CD4-positive, CD25-positive, alpha-beta regulatory T cell (primary cell): ENCODE data around the gene HNRNPUL2. TPM values are rescaled to one million over a fixed set of nuclear protein-coding genes. Genes with fewer than 3 reads are reported as not detected.
"Not testable (repeated sequence)": the region's sequence is repeated elsewhere in the genome, so short reads cannot be mapped to it uniquely, and the experiment has no call there.

ENCODE experiments used
- ATAC-seq, 2 donors: fragments of 150-1000 bp; cut with Tn5 transposase; one replicate each; pipeline ENCODE4 v1.10.0; 2021; ENCODE audit warnings: low read depth in 2 of 2, moderate number of reproducible peaks in 2 of 2, moderate library complexity in 1 of 2
- DNase-seq, 3 donors: peaks; one replicate each; pipeline versions ENCODE4 v3.0.0 to v3.0.0-alpha.2; 2012 to 2022; ENCODE audit warnings: mixed read lengths in 1 of 3
- H3K27ac ChIP-seq: one replicate; pipeline ENCODE4 v1.7.0; 2013; ENCODE audit warnings: mild to moderate bottlenecking, low read length; ENCODE audit not compliant: insufficient read depth, poor library complexity, severe bottlenecking
- H3K27me3 ChIP-seq: one replicate; pipeline ENCODE4 v1.7.0; 2013; ENCODE audit warnings: low read length; ENCODE audit not compliant: control insufficient read depth, insufficient read depth
- H3K36me3 ChIP-seq: one replicate; pipeline ENCODE4 v1.7.0; 2013; ENCODE audit warnings: mild to moderate bottlenecking, low read length, moderate library complexity; ENCODE audit not compliant: control insufficient read depth, insufficient read depth
- H3K4me1 ChIP-seq: 2 replicates; pipeline ENCODE4 v1.7.0; 2013; ENCODE audit warnings: mild to moderate bottlenecking, low read length; ENCODE audit not compliant: insufficient read depth, control insufficient read depth, poor library complexity, severe bottlenecking
- H3K4me3 ChIP-seq: one replicate; pipeline ENCODE4 v1.7.0; 2013; ENCODE audit warnings: low read depth, mild to moderate bottlenecking, low read length, moderate library complexity
- H3K9me3 ChIP-seq, 2 experiments: 1 replicate in 1 of 2; 2 replicates in 1 of 2; pipeline ENCODE4 v1.7.0; 2013; ENCODE audit warnings: low read length in 2 of 2, mild to moderate bottlenecking in 1 of 2, moderate library complexity in 1 of 2; ENCODE audit not compliant: control insufficient read depth in 2 of 2
- H3K27ac Mint-ChIP-seq, 3 donors: one replicate each; pipeline ENCODE4 v1.8.0; 2020 to 2022; ENCODE audit warnings: mild to moderate bottlenecking in 3 of 3, mixed read lengths in 3 of 3, moderate library complexity in 2 of 3
- H3K27me3 Mint-ChIP-seq: one replicate; pipeline ENCODE4 v1.8.0; 2022; ENCODE audit warnings: mild to moderate bottlenecking, mixed read lengths
- H3K36me3 Mint-ChIP-seq: one replicate; pipeline ENCODE4 v1.8.0; 2020; ENCODE audit warnings: mixed read lengths
- H3K4me1 Mint-ChIP-seq, 4 donors: one replicate each; pipeline ENCODE4 v1.8.0; 2020 to 2022; ENCODE audit warnings: mixed read lengths in 4 of 4, mild to moderate bottlenecking in 1 of 4
- H3K4me3 Mint-ChIP-seq, 4 donors: one replicate each; pipeline ENCODE4 v1.8.0; 2020 to 2022; ENCODE audit warnings: mild to moderate bottlenecking in 4 of 4, mixed read lengths in 4 of 4, moderate library complexity in 3 of 4
- H3K9me3 Mint-ChIP-seq, 7 donors: one replicate each; pipeline ENCODE4 v1.8.0; 2020 to 2022; ENCODE audit warnings: mixed read lengths in 7 of 7, mild to moderate bottlenecking in 3 of 7, moderate library complexity in 2 of 7
- polyA plus RNA-seq, 4 donors: library from polyadenylated mRNA; unstranded; fragments of 300-500 nt; fragmentation: Illumina TruSeq; gene quantifications; one replicate each; pipeline ENCODE4 v1.2.3, GENCODE V29; 2021
- total RNA-seq: library from RNA; stranded (reverse); gene quantifications from one replicate; pipeline ENCODE4 v1.2.3, GENCODE V29; 2022

The HNRNPUL2 gene
- total and polyA plus RNA-seq, 5 donors from 2014 or later, result 0.85 to 52.8 (median 1.3) TPM

DNA sequence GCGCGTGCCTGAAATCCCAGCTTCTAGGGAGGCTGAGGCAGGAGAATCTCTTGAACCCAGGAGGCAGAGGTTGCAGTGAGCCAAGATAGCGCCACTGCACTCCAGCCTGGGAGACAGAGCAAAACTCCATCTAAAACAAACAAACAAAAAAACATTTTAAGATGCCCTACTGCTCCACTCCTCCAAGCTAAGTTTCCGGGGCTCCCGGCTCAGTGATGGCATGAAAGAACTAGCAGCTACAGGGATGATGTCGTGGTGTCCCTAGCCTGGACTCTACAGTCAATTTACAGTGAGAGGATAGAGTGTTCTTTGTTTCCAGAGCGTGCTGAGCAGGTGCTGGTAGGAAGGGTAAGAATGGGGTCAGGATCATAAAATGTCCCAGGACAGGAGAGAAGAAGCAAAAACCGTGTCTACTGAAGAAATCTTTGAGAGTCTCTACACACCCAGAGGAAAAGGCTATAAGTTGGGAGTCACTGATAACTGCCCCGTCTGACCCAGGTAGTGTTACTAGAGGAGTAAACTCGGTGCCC is 27.9 kb upstream of the HNRNPUL2 start:
- Histone ChIP-seq H3K9me3 (no peaks in the 10 kb centered on the region), H3K27ac (no peak overlapping the region), H3K4me1 (peaks cover 26% of the 10 kb centered on the region), H3K27me3 (no peaks in the 10 kb centered on the region), H3K36me3 (peaks cover 12% of the 10 kb centered on the region), H3K4me3 (no peak overlapping the region)
- Mint-ChIP-seq H3K4me1 (peaks cover 4 to 34% (median 13%) of the 10 kb centered on the region in 4 donors), H3K27ac (peak overlapping the region in 1 of 3 donors; percentile 80), H3K27me3 (no peaks in the 10 kb centered on the region), H3K4me3 (peak overlapping the region; percentile 2 to 66 (median 52)), H3K9me3 (no peaks in the 10 kb centered on the region), H3K36me3 (peaks cover 3% of the 10 kb centered on the region)
- ATAC-seq (no peak), DNase-seq (no peak)

DNA sequence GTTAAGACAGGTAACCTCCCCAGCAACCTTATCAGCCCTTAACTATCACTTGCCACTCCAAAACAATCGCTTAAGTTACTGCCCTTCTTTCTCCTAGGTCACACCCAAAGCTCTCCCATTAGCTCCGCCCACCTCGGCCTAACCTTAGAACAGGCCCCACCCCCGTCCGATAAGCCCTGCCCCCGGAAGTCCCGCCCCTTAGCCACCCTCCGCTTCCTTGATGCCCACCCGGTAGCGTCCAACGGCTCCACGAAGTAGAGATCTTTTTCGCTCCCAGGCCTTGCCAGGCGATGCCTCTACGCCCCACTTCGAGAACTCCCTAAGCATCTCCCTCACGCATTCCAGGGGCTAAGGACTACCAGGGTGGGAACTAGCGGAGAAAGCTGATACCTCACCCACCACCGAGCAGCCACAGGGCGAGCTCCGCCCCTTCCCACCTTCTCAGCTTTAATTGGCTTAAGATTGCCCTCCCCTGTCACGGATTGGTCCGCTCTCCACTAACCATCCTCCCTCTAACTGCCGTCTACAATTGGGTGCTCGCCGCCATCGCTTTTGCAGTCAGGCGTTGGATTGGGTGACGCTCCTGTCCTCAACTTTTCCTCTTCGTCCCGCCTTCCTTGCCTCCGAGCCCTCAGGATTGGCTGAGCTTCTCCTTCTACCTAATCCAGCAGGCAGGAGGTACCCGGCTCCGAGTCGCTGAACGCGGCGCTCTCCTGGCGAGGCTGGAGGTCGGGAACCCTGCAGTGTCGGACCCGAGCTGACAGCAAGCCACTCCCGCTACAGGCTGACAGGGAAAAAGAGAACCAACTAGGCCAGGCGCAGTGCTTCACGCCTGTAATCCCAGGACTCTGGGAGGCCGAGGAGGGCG is 26.7 kb upstream of the HNRNPUL2 start, which contains the start of gene ZBTB3:
Gene ZBTB3 (minus strand): TSS at position 425 of the 868 bp plus-strand sequence. CDS start 496 bp downstream, outside the sequence.
- Histone ChIP-seq H3K36me3 (peaks cover 15% of the 10 kb centered on the region), H3K9me3 (no peaks in the 10 kb centered on the region), H3K27me3 (no peaks in the 10 kb centered on the region), H3K4me1 (peaks cover 30% of the 10 kb centered on the region), H3K4me3 (peak within 1 kb of the TSS; percentile 94), H3K27ac (peak within 1 kb of the TSS; percentile 92)
- Mint-ChIP-seq H3K4me3 (peak within 1 kb of the TSS; percentile 93 to 99 (median 96)), H3K27ac (peak within 1 kb of the TSS; percentile 97 to 99 (median 98)), H3K9me3 (no peaks in the 10 kb centered on the region), H3K27me3 (no peaks in the 10 kb centered on the region), H3K36me3 (peaks cover 7% of the 10 kb centered on the region), H3K4me1 (peaks cover under 1 to 43% (median 19%) of the 10 kb centered on the region in 4 donors)
- peak; percentile 95 to 97 for ATAC-seq
- DNase-seq, result peak; percentile 96 to 100 (median 99)

DNA sequence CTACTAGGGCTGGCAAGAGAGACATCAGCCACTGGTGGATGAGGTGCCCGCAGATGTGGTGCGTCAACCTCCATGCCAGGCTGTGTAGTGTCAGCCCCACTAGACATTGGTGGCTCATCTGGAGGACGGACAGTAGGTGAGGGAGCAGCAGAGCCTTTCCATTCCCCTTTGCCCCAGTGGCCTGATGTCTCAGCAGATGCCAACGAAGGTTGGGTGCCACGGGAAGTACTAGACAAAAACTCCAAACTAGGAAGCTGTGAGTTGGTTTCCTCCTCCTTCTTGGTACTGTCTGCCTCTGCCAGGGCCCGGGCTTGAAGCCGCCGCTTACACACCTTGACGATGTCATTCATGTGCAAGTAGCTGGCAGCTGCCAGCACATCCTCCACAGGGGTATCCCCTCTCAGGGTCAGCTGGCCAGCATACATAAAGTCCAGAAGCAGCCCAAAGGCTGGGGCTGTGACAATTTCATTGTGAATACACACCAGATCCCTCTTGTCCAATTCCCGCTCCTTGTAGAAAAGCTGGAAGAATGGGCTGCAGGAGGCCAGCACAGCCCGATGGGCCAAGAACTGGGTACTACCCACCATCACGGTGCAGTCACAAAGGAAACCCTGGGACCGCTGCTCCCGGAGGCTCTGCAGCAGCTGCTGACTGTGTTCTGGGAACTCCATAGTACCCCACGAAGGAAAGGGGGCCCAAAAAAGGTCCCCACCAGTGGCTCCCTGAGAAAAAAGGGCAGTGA is 25.9 kb upstream of the HNRNPUL2 start:
- no peak for DNase-seq

DNA sequence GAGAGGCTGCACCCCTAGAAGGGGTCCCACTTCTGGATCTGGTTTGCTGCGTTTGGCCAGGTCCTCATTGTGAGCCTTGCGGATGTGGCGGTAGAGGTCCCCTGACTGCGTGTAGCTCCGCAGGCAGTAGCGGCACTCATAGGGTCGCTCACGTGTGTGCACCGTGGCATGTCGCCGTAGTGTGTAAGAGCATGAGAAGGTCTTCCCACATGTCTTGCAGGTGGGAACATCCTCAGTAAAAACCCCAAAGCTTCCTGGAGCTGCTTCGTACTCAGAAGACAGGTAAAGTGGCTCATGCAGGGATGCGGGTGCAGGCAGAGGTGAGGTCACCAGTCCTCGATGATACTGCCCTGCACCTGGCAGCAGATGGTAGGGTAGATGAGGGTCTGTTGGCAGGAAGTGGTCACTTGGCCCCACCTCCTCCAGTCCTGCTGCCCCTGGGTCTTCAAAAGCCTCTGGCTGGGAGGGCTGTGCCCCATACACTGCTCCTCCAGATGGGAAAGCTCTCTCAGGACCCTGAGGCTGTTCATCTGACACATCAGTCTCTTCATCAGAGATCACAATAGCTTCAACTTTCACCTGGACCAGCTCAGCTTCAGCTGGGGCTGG is 25.0 kb upstream of the HNRNPUL2 start:
- Mint-ChIP-seq H3K36me3 (peaks cover 10% of the 10 kb centered on the region), H3K27me3 (no peaks in the 10 kb centered on the region), H3K9me3 (no peaks in the 10 kb centered on the region), H3K4me1 (peaks cover 0 to 50% (median 23%) of the 10 kb centered on the region in 4 donors), H3K4me3 (peak overlapping the region in 3 of 4 donors; percentile 31 to 95 (median 93)), H3K27ac (peak overlapping the region; percentile 67 to 97 (median 92))
- Histone ChIP-seq H3K36me3 (peaks cover 17% of the 10 kb centered on the region), H3K4me1 (peaks cover 30% of the 10 kb centered on the region), H3K4me3 (no peak overlapping the region), H3K27me3 (no peaks in the 10 kb centered on the region), H3K27ac (no peak overlapping the region), H3K9me3 (no peaks in the 10 kb centered on the region)
- ATAC-seq (no peak), DNase-seq (no peak)

More for the DNA sequence above, 25.9 kb upstream of the HNRNPUL2 start:
- H3K27me3 ChIP-seq, result no peaks in the 10 kb centered on the region
- no peaks in the 10 kb centered on the region for H3K9me3 Mint-ChIP-seq
- H3K4me1 ChIP-seq, result peaks cover 30% of the 10 kb centered on the region
- peaks cover 10% of the 10 kb centered on the region for H3K36me3 Mint-ChIP-seq
- peak overlapping the region; percentile 93 to 99 (median 96) for H3K4me3 Mint-ChIP-seq
- H3K4me1 Mint-ChIP-seq, result peaks cover 0 to 47% (median 21%) of the 10 kb centered on the region in 4 donors
- peak overlapping the region; percentile 92 for H3K27ac ChIP-seq
- peak overlapping the region; percentile 97 to 99 (median 98) for H3K27ac Mint-ChIP-seq
- H3K9me3 ChIP-seq, result no peaks in the 10 kb centered on the region
- peaks cover 17% of the 10 kb centered on the region for H3K36me3 ChIP-seq
- no peaks in the 10 kb centered on the region for H3K27me3 Mint-ChIP-seq
- H3K4me3 ChIP-seq, result peak overlapping the region; percentile 94
- no peak for ATAC-seq

DNA sequence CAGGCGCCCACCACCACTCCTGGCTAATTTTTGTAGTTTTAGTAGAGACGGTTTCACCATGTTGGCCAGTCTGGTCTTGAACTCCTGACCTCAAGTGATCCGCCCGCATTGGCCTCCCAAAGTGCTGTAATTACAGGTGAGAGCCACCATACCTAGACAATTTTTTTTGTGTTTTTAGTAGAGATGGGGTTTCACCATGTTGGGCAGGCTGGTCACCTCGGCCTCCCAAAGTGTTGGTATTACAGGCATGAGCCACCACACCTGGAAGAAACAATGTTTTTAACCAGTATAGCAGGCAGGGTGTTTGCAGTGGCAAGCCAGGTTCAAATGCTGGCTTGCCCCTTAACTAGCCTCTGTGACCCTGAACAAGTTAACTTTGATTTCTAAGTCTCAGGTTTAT is 22.7 kb upstream of the HNRNPUL2 start:
- not testable (repeated sequence) for H3K27me3 ChIP-seq, ATAC-seq, H3K36me3 Mint-ChIP-seq, DNase-seq, H3K4me3 ChIP-seq, H3K27me3 Mint-ChIP-seq, H3K9me3 ChIP-seq, H3K27ac ChIP-seq, H3K9me3 Mint-ChIP-seq
- peaks cover 30% of the 10 kb centered on the region for H3K4me1 ChIP-seq
- peaks cover 17% of the 10 kb centered on the region for H3K36me3 ChIP-seq
- peak overlapping the region in 1 of 3 donors; percentile 55 for H3K27ac Mint-ChIP-seq
- peaks cover 0 to 50% (median 24%) of the 10 kb centered on the region in 4 donors for H3K4me1 Mint-ChIP-seq
- H3K4me3 Mint-ChIP-seq, result peak overlapping the region in 1 of 4 donors; percentile 38

DNA sequence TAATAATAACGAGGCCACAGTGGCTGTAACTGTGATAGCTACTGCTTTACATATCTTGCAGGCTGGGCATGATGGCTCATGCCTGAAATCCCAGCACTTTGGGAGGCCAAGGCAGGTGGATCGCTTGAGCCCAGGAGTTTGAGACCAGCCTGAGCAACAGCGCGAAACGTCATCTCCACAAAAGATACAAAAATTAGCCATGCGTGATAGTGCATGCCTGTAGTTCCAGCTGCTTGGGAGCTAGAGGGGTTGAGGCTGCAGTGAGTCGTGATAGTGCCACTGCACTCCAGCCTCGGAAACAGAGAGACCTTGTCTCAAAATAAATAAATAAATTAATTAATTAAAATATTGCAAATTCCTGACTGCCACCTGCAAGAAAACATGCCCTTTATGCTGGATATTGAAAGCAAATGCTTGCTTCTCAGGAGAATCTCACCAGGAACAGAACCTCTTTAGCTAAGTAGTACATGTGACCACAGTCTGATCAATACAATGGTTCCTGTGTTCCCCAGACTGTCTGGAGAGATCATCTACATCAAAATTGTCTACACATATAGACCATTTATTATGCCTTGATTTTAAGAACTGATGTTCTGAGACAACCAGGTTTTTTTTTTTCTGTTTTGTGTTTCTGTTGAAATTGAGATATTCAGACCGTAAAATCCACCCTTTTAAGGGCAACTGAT is 20.4 kb upstream of the HNRNPUL2 start:
- no peaks in the 10 kb centered on the region for H3K9me3 Mint-ChIP-seq
- peaks cover 16% of the 10 kb centered on the region for H3K4me1 ChIP-seq
- no peak overlapping the region for H3K4me3 ChIP-seq
- no peaks in the 10 kb centered on the region for H3K27me3 ChIP-seq
- no peaks in the 10 kb centered on the region for H3K9me3 ChIP-seq
- peaks cover 10% of the 10 kb centered on the region for H3K36me3 Mint-ChIP-seq
- DNase-seq (no peak), ATAC-seq (no peak)
- H3K4me3 Mint-ChIP-seq, result no peak overlapping the region
- H3K4me1 Mint-ChIP-seq, result peaks cover 0 to 32% (median 17%) of the 10 kb centered on the region in 4 donors
- peak overlapping the region in 1 of 3 donors; percentile 12 for H3K27ac Mint-ChIP-seq
- peaks cover 15% of the 10 kb centered on the region for H3K36me3 ChIP-seq
- no peaks in the 10 kb centered on the region for H3K27me3 Mint-ChIP-seq
- H3K27ac ChIP-seq, result no peak overlapping the region

DNA sequence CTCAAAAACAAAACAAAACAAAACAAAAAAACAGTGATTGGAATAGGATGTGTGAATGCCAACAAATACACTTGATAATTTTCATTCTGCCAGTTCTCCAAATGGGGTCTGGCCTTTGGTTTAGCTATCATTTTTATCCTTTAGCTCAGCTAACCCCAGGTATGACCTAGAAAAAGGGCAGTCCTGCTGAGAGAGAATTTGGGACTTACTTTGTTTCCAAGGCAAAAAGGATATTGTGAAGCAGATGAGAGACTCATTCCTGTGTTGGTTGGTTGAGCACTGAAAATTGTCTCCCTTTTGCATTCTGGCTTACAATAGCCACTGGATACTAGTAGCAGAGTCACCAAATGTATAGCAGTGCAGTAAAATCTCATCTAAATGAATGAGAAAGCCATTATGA is 9.9 kb upstream of the HNRNPUL2 start:
- Mint-ChIP-seq H3K9me3 (no peaks in the 10 kb centered on the region), H3K27ac (no peak overlapping the region), H3K4me3 (no peak overlapping the region), H3K36me3 (peaks cover 24% of the 10 kb centered on the region), H3K4me1 (peaks cover 8 to 11% (median 8%) of the 10 kb centered on the region in 4 donors), H3K27me3 (no peaks in the 10 kb centered on the region)
- no peak for ATAC-seq
- Histone ChIP-seq H3K9me3 (no peaks in the 10 kb centered on the region), H3K27ac (no peak overlapping the region), H3K36me3 (peaks cover 66% of the 10 kb centered on the region), H3K4me1 (peaks cover 7% of the 10 kb centered on the region), H3K27me3 (no peaks in the 10 kb centered on the region), H3K4me3 (no peak overlapping the region)
- no peak for DNase-seq
